ENCODE data around the gene CBX5. TPM values are rescaled to one million over a fixed set of nuclear protein-coding genes. Genes with fewer than 3 reads are reported as not detected.

CBX5 gene
- total RNA-seq, 1 experiment from 2014 or later = 130 TPM

GRCh38 chr12:54292083-54292930 is 12.4 kb upstream of the CBX5 start:
- no peaks in the 10 kb centered on the region for H3K36me3 ChIP-seq (ENCODE audit: control insufficient read depth, insufficient read depth, low read length)
- peaks cover 6% of the 10 kb centered on the region for H3K4me1 ChIP-seq (ENCODE audit: control insufficient read depth, insufficient read depth, low read length)
- ATAC-seq (no peak), DNase-seq (ENCODE audit: low read depth, low spot score) (no peak)
- ChIA-PET POLR2A (interaction anchor here (0.5 to 1.3 kb wide), 4 partner anchors 11 to 95 kb away, joined by 3 to 5 read pairs (median 4); no protein-coding TSS in a partner anchor), CTCF (interaction anchor here (0.9 kb wide), 1 partner anchor 32 kb away, joined by 6 read pairs; the partner anchor contains the start of gene COPZ1)
- H3K9me3 ChIP-seq (ENCODE audit: control insufficient read depth, insufficient read depth, low read depth, low read length) = no peaks in the 10 kb centered on the region
- no peak overlapping the region for H3K27ac ChIP-seq (ENCODE audit: low read length)
- in situ Hi-C loops (cut with HindIII; ENCODE audit: low pct_unique_long_range_greater_than_20kb, low sequenced_read_pairs) = no loop called here
- intact Hi-C loops (cut with micrococcal nuclease; ENCODE audit: unreplicated experiment) = no loop called here
- no peaks in the 10 kb centered on the region for H3K27me3 ChIP-seq (ENCODE audit: control insufficient read depth, insufficient read depth, low read length)
- BruUV-seq (replicated peaks) = no TSS peak
- no peak overlapping the region for H3K4me3 ChIP-seq (ENCODE audit: low read depth in 2 of 2, low read length in 2 of 2)
- TF ChIP-seq POLR2AphosphoS5 (IDR thresholded peaks at IDR 0.05; ENCODE audit: low read depth, low read length) = no peak

- TF ChIP-seq CTCF (IDR thresholded peaks at IDR 0.05) (no peak), TCF7L2 (IDR thresholded peaks at IDR 0.05; ENCODE audit: low read depth, low read length) (no peak), SIN3A (IDR thresholded peaks at IDR 0.05; ENCODE audit: borderline replicate concordance, insufficient read depth, low read depth, low read length) (0 out of 2 replicates have a peak, but pooled peaks have one; percentile 11), POLR2AphosphoS5 (IDR thresholded peaks at IDR 0.05; ENCODE audit: low read depth, low read length) (peak; percentile 83)
- ChIA-PET POLR2A (interaction anchor here (0.7 to 0.9 kb wide), 3 partner anchors 38 to 312 kb away, joined by 3 to 8 read pairs (median 6); partner anchors contain the start of gene COPZ1), CTCF (interaction anchor here (0.5 to 1.7 kb wide), 3 partner anchors 30 to 37 kb away, joined by 7 to 12 read pairs (median 7); partner anchors contain the start of gene COPZ1)
- intact Hi-C loops (cut with micrococcal nuclease; ENCODE audit: unreplicated experiment) = loop anchor here (2.0 to 5.0 kb wide), 2 partner anchors 37 to 75 kb away; partner anchors contain the start of genes COPZ1 and GPR84
- no TSS peak for BruUV-seq (replicated peaks)
- H3K9me3 ChIP-seq (ENCODE audit: control insufficient read depth, insufficient read depth, low read depth, low read length) = no peaks in the 10 kb centered on the region
- in situ Hi-C loops (cut with HindIII; ENCODE audit: low pct_unique_long_range_greater_than_20kb, low sequenced_read_pairs) = no loop called here
- H3K27me3 ChIP-seq (ENCODE audit: control insufficient read depth, insufficient read depth, low read length) = no peaks in the 10 kb centered on the region
- ATAC-seq (peak; percentile 11; the same call in 1 of the 2 replicates), DNase-seq (ENCODE audit: low read depth, low spot score) (no peak)
- H3K4me3 ChIP-seq (ENCODE audit: low read depth in 2 of 2, low read length in 2 of 2) = no peak overlapping the region
- peaks cover 40% of the 10 kb centered on the region for H3K4me1 ChIP-seq (ENCODE audit: control insufficient read depth, insufficient read depth, low read length)
- H3K27ac ChIP-seq (ENCODE audit: low read length) = peak overlapping the region; percentile 14; the same call in 1 of the 2 replicates
- peaks cover 41% of the 10 kb centered on the region for H3K36me3 ChIP-seq (ENCODE audit: control insufficient read depth, insufficient read depth, low read length)
These were observed 7.6 kb upstream of the CBX5 start for GRCh38 chr12:54287261-54288157.
